DMS 273 (cell line): ENCODE results near the gene GTPBP6.
"Not testable (repeated sequence)": the region's sequence is repeated elsewhere in the genome, so short reads cannot be mapped to it uniquely, and the experiment has no call there.

Experiments used
- DNase-seq: peaks from one replicate; lab custom pipeline; 2025; ENCODE audit not compliant: unreplicated experiment; lab: John Stamatoyannopoulos, UW

GTPBP6 gene

DNA sequence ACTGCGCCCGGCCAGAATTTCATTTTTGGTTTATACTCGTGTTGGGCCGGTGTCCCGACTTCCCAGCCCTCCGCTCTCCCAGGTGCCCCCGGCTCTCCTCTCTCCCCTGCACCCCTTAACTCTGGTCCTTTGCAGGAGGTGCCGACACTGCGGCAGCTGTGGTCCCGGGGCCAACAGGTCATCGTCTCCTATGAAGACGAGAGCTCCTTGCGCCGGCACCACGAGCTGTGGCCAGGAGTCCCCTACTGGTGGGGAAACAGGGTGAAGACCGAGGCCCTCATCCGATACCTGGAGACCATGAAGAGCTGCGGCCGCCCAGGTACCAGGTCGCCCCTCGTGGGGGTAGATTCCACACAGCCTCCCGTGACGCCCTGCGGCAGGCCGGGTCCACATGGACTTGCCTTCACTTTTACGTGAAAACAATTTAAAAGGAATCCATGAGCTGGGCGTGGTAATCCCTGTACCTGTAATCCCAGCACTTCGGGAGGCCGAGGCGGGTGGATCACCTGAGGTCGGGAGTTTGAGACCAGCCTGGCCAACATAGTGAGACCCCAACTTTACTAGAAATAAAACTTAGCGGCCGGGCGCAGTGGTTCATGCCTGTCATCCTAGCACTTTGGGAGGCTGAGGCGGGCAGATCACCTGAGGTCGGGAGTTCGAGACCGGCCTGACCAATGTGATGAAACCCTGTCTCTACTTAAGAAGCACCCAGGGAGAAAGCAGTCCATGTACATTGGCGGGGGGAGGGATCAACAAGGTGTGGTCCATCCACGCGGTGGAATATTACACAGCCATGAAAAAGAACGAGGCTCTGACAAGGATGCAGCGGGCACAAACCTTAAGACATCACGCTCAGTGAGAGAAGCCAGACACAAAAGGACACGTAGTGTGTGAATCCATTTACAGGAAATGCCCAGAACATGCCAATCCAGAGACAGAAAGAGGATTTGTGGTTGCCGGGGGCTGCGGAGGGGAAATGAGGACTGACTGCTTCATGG lies 25.4 kb downstream of the GTPBP6 start:
- DNase-seq, result no peak

DNA sequence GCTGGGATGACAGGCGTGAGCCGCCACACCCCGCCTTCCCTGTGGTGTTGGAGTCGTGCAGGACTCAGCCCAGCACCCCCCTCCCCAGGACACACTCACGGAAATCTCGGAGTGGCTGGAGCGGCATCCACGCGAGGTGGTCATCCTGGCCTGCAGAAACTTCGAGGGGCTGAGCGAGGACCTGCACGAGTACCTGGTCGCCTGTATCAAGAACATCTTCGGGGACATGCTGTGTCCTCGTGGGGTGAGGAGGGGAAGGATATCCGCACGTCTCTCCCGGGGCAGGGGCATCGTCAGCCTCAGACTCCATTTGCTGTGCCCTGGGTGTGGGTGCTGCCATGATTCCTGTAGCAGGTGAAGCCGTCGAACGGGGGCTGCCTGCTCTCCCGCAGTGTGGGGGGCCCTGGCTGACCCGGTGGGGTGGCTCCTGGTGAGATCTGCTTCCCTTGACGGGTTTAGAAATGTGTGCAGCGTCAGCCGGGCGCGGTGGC lies 27.1 kb downstream of the GTPBP6 start:
- DNase-seq, result no peak

DNA sequence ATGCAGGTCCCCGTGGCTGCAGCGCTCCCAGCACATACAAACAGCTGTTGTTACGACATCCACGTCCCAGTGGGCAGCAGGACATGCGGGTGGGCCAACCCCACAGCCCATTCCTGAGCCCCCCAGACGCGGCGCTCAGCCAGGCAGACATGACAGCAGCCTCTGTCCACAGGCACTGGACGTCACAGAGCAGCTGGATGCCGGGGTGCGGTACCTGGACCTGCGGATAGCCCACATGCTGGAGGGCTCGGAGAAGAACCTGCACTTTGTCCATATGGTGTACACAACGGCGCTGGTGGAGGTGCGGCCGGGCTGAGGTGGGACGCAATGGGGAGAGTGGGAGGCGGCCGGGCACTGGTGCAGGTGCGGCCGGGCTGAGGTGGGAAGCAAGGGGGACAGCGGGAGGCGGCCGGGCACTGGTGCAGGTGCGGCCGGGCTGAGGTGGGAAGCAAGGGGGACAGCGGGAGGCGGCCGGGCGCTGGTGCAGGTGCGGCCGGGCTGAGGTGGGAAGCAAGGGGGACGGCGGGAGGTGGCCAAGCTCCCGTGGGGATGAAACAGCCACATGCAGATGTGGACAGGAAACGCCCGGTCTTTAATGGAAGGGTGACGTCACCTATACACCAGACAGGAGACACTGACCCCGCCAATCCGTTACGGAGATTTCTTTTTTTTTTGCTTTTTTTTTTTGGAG lies 28.0 kb downstream of the GTPBP6 start:
- no peak for DNase-seq

DNA sequence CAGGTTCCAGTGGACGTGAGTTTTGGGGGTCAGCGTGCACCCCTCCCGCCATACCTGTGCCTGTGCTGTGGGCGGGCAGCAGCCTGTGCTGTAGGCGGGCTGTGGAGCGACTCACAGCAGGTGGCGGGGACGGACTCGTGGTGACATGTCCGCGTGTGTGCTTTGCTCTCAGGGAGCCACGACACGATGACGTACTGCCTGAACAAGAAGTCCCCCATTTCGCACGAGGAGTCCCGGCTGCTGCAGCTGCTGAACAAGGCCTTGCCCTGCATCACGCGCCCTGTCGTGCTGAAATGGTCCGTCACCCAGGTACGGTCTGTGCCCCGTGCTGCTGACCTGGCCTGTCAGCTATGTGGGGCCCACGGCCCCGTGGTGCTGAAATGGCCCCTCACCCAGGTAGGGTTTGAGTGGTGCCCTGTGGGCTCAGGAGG lies 30.0 kb downstream of the GTPBP6 start:
- DNase-seq, result no peak

DNA sequence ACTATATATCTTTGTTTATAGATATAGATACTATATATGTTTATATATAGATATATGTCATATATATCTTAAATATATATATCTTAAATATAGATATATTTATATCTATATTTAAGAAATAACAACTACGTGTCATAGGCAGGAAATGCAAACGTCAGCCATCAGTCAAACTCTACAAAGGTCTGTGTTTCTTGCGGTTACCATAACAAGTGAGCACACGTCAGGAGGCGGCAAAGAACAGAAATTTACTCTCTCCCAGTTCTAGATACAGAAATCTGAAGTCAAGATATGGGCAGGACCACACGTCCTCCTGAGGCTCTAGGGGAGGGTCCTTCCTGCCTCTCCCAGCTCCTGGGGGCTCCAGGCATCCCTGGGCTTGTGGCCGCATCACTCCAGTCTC lies 30.9 kb downstream of the GTPBP6 start:
- no peak for DNase-seq

DNA sequence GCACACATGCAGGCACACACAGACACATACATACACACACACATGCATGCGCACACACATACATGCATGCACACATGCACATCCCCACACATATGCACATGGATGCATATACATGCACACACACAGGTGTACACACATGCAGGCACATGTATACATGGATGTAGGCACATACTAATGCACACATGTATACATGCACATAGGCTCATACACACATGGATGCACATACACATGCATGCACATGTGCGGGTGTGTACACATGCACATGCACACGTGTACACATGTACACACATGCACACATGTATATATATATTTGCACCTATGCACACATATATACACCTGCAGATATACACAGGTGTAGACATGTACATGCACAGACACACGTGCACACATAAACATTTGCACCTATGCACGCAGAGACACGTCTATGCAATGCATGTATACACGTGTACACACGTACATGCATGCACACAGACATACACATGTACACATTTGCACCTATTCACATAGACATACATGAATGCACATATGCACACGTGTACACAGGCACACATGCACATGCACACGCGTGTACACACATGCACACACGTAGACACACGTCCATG lies 33.4 kb downstream of the GTPBP6 start:
- DNase-seq, result no peak

DNA sequence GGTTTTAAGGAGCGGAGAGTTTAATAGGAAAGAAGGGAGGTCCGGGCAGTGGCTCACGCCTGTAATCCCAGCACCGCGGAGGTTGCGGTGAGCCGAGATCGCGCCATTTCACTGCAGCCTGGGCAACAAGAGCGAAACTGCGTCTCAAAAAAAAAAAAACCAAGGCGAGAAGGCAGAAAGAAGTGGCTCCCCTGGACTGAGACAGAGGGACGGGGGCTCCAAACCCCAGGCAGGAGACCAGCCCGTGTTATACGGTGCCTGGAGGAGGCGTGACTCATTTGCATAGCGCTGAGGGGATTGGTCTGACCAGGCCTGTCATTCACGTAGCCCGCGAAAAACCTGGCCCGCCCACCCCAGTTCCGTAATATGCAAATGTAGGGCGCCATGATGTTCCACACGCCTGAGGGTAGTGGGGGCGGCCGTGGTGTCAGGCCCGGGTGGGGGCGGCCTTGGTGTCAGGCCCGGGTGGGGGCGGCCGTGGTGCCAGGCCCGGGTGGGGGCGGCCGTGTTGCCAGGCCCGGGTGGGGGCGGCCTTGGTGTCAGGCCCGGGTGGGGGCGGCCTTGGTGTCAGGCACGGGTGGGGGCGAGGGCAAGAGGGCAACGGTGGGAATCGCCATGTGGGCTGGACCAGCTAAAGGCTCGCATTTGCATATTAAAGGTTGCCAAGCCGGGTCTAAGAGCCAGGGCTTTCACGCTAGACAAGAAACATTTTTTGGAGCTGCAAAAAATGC lies 35.3 kb downstream of the GTPBP6 start:
- no peak for DNase-seq

DNA sequence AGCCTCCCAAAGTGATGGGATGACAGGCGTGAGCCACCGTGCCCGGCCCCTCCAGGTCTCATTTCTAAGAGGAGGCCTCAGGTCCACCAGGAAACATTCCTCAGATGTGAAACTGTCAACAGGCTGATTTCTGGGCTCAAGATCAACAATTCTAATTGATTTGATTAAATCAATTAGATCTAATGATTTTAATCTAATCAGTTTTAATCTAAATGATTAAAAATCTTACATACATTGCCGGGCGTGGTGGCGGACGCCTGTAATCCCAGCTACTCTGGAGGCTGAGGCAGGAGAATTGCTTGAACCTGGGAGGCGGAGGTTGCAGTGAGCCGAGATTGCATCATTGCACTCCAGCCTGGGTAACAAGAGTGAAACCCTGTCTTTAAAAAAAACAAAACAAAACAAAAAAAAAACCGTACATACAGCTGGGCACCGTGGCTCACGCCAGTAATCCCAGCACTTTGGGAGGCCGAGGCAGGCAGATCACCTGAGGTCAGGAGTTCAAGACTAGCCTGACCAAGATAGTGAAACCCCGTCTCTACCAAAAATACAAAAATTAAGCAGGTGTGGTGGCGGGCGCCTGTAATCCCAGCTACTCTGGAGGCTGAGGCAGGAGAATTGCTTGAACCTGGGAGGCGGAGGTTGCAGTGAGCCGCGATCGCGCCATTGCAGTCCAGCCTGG lies 36.5 kb downstream of the GTPBP6 start:
- DNase-seq, result not testable (repeated sequence)

DNA sequence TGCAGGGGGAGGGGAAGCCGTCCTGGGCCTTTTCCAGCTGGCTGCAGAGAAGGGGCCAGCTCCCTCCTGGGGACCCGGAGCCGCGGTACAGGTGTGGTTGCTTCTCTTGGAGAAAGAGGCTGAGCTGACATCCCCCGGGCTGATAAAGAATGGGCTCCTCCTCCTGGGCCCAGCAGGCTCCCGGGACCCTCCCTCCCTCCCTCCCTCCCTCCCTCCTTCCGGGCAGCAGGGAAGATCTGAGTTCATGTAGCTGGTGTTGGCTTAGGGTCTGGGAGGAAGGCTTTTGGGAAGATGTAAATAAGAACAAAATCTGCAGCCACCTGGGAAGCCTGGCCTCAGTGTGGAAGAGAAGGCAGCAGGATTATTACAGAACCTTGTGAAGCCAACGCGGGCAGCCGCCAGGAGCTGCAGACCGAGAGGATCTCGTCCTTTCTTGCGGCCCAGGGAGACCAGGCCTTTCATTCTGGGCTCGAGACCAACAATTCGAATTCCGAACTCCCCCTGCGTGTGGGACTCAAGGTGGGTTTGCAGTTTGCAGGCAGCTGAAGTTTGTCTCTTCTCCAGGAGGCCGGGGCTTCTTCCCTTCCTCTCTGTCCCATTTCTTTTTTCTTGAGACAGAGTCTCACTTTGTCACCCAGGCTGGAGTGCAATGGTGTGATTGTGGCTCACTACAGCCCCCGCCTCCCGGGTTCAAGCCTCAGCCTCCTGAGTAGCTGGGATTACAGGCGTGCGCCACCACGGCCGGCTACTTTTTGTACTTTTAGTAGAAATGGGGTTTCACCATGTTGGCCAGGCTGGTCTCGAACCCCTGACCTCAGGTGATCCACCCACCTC lies 37.2 kb downstream of the GTPBP6 start, which contains the start of gene PLCXD1:
Gene PLCXD1, plus strand, starts transcription at position 216 of the 834 bp plus-strand sequence. CDS start 2,807 bp downstream, outside the sequence.
- no peak for DNase-seq

DNA sequence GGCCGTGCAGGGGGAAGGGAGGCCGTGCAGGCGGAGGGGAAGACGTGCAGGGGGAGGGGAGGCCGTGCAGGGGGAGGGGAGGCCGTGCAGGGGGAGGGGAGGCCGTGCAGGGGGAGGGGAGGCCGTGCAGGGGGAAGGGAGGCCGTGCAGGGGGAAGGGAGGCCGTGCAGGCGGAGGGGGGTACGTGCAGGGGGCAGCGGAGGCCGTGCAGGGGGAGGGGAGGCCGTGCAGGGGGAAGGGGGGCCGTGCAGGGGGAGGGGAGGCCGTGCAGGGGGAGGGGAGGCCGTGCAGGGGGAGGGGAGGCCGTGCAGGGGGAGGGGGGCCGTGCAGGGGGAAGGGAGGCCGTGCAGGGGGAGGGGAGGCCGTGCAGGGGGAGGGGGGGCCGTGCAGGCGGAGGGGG lies 37.9 kb downstream of the GTPBP6 start:
- not testable (repeated sequence) for DNase-seq

DNA sequence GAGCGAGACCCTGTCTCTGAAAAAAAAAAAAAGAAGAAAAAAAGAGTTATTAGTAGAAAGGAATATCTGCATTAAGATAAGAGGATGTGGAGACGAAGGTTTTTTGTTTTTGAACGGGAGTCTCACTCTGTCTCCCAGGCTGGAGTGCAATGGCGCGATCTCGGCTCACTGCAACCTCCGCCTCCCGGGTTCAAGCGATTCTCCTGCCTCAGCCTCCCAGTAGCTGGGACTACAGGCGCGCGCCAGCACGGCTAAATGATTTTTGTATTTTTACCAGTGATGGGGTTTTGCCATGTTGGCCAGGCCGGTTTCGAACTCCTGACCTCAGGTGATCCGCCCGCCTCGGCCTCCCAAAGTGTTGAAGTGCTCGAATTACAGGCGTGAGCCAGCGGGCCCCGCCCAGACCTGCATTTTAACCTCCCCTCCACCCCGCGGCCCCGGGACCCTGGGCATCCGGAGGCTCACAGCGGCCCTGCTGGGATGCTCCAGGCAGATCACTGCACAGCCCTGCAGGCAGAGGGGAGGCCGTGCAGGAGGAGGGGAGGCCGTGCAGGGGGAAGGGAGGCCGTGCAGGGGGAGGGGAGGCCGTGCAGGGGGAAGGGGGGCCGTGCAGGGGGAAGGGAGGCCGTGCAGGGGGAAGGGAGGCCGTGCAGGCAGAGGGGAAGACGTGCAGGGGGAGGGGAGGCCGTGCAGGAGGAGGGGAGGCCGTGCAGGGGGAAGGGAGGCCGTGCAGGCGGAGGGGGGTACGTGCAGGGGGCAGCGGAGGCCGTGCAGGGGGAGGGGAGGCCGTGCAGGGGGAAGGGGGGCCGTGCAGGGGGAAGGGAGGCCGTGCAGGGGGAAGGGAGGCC lies 38.6 kb downstream of the GTPBP6 start:
- DNase-seq, result not testable (repeated sequence)

DNA sequence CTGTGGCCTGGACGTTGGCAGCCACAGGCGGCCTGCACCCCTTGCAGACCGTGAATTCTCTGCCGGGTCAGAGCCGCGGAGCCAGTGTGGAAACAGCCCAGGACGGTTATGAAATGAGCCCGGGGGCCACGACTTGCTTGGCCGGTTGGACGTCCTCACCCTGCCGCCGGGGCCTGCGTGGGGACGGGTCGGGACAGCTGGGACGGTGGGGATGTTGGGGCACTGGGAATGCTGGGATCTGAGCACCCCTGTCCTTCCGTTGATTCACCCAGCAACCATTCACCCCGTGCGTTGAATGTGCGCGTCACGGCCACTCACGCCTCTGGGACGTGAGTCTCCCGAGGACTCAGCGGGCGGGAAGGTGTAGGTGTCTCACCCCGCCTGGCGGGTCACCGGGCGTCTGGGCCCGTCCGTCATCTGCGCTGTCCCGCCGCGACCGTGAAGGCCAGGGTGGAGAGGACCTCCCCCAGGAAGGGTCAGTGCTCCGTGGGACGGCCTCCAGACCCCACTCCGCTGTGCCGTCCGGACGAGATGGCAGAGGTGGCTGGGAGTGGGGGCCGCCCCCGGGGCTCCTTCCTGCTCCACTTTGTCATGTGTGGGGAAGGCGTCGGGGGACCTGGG lies 41.9 kb downstream of the GTPBP6 start:
- no peak for DNase-seq

DNA sequence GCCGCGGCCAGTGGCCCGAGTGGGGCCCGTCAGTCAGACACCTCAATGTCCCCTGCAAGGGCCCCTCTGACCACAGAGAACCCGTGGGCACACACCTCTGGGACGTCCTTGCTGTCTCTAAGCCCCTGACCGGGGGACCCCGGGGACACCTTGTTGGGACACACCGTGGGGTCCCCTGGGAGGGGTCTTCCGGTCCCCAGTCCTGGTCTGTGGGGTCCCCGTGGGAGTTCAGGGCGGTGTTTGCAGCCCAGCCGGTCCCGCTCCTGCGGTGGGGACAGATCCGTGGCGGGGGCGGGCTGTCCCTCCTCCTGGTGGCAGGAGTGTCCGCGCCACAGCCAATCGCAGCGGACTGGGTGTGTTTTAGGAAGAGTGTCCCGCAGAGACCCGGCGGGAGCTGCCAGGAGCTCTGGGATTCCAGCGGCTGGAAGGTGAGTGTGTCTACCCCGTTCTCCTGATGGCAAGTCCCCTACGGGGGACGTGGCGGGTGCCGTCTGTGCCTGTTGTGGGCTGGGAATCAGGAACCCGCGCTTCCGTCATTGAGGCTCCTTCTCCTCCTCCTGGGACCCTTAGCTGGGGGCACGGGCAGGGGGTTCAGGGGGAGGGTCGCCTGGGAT lies 42.5 kb downstream of the GTPBP6 start:
- no peak for DNase-seq

DNA sequence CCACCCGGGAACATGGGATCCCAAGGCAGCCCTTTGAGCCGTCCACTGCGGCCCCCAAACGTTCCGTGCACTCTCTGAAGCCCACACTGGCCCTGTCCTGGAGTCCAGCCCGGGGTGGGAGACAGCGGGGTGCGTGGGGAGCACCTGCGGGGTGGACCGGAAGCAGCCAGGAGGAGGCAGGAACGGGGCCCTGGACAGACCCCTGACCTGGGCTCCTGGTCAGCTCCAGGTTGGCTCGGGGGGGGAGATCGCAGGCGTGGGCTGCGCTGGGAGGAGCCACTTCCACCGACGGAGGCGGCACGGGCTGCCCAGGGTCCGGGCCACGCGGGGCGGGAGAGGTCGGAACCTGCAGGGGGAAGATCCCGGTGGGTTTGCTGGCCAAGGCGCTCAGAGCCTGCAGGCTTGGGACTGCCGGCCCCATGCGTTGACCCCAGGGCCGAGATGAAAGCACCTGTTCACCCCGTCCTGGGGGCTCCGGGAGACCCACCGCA lies 43.1 kb downstream of the GTPBP6 start:
- no peak for DNase-seq

DNA sequence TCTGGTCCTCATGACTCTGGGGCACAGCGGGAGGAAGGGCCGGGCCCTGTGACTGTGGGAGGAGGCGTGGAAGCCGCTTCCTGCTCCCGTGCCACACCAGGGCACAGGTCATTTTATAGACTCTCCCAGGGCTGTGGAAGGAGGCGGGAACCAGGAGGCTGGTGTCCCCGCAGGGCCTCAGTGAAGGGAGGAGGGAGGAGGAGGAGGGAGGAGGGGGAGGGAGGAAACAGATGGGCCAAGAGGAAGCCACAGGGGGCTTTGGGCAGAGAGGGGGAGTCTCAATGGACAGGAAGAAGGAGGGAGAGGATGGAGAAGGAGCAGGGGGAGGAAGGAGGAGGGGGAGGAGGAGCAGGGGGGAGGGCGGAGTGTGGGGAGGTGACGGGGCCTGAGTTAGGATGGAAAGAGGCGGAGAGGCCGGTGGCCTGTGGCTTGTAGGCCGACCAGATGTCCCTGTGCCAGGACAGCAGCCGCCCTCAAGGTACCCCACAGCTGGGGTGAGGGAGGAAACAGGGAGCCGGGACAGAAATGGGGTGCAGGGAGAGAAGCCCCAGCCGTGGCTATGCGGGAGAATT lies 43.6 kb downstream of the GTPBP6 start:
- no peak for DNase-seq

DNA sequence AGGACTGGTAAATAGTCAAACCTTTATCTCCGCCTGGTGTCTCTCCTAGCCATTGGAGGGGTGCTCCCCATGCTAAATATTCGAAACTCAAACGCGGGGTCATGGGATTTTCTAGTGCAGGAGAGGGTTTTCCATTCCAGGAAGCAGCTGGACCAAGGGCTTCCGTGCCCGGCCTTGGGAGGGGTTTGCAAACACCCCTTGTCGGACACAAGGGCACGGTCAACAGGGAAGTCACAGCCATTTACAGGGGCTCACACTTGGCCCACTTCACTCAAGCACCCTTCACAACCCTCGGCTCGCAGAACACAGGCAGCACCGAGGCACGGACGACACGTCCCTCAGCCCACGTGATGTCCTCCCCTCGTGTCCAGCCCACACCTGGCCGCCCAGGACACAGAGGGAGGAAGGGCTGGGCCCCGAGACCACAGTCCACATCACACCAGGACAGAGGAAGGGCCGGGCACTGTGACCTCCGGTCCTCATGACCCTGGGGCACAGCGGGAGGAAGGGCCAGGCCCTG lies 47.7 kb downstream of the GTPBP6 start:
- no peak for DNase-seq

DNA sequence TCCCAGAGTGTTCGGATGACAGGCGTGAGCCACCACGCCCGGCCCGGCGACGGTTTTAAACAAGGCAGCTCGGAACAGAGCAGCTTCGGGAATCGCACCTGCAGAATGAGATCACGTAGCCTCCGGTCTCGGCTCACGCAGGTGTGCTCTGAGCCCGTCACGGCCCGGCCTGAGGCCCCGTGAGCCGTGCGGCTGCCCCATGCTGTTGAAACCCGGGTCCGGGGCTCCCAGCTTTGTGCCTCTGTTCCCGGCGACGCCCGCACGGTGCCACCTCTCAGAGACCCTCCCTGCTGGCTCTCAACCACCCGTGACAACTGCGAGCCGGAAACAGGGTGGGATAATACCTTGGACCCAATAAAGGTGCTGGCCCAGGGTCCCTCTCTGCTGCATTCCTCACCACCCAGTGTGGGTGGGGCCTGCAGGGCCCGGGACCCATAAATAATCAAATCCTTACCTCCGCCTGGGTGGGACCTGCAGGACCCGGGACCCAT lies 50.8 kb downstream of the GTPBP6 start:
- no peak for DNase-seq
